ENCODE results near the gene CDH6.
"Not testable (repeated sequence)": the region's sequence is repeated elsewhere in the genome, so short reads cannot be mapped to it uniquely, and the experiment has no call there.

Gene CDH6

DNA sequence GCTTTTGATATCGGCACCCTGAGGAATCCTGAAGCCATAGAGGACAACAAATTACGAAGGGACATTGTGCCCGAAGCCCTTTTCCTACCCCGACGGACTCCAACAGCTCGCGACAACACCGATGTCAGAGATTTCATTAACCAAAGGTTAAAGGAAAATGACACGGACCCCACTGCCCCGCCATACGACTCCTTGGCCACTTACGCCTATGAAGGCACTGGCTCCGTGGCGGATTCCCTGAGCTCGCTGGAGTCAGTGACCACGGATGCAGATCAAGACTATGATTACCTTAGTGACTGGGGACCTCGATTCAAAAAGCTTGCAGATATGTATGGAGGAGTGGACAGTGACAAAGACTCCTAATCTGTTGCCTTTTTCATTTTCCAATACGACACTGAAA lies 129.5 kb downstream of the CDH6 start:
- no peak for DNase-seq (ENCODE audit: low read depth in 2 of 2, low spot score in 1 of 2)

DNA sequence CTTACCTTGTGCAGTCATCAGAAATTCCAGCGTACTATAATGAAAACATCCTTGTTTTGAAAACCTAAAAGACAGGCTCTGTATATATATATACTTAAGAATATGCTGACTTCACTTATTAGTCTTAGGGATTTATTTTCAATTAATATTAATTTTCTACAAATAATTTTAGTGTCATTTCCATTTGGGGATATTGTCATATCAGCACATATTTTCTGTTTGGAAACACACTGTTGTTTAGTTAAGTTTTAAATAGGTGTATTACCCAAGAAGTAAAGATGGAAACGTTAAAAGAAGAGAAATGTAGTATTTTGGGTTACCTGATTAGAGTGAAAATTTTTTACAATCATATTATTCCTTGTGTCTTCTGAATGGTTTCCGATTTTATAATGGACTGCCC lies 131.4 kb downstream of the CDH6 start:
- no peak for DNase-seq (ENCODE audit: low read depth in 2 of 2, low spot score in 1 of 2)

DNA sequence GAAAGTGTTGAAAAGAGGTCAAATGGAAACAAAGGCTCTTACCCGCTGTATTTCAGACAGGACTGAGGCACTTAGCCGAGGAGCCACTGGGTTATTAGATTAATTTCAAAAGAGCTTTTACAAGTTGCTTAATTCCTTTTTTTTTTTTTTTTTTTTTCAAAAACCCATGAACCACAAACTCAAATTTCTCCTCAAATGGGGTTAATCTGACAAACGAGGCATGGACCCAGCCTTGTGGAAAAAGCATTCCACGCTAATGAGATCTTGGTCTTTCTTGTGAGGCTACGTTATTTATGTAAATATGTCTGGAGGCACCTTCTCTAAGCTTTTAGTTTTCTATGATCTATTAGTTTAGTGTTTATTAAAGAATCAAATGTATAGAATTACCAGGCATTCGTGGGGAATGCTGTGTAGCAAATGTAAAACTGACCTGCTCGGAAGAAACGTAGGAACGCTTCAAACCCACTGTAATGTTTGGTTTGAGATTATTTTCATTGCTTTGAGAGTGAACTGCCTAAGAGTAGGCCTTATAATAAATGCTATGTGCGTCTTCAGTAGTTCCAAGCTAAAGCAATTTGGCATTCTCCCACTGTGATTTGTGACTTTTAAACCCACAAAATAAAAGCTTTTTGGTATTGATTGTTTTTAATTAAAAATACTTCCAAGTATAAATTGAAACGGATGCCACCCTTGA lies 134.7 kb downstream of the CDH6 start:
- DNase-seq (ENCODE audit: low read depth in 2 of 2, low spot score in 1 of 2): no peak

DNA sequence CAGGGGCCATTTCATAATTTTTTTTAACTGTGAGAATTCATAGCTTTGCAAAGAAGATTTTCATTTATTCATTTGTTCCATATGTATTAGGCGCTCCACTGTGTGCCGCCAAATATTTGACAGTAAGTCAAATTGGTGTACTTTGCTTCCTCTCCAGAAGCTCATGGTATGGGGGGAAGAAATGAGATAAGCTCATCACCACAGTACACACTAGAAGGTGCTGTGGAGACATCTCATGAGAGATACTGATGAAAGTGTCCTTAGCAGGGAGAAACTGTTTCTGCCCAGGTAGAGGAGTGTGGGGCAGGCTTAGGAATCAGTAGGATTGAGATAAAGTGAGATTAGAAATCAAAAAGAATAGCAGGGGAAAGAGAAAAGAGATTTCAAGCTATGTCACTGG lies 136.2 kb downstream of the CDH6 start:
- DNase-seq (ENCODE audit: low read depth in 2 of 2, low spot score in 1 of 2): no peak

DNA sequence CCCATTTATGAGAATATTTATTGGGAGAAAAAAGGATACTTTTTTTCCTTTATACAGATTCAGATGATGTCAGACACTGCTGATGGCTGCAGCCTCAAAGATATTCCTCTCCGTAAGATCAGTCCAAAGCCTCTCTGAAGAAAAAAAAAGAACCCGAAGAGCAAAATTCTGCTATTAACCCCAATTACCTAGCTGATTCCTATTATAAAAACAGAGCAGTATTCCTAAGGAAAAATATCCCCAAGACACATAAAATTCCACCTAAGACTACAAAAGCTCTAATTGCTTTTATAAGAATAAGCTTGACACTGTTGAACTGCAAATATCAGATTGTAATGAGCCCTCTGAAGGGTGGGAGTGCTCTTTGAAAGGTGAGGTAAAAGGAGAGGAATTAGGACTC lies 138.7 kb downstream of the CDH6 start:
- no peak for DNase-seq (ENCODE audit: low read depth in 2 of 2, low spot score in 1 of 2)

DNA sequence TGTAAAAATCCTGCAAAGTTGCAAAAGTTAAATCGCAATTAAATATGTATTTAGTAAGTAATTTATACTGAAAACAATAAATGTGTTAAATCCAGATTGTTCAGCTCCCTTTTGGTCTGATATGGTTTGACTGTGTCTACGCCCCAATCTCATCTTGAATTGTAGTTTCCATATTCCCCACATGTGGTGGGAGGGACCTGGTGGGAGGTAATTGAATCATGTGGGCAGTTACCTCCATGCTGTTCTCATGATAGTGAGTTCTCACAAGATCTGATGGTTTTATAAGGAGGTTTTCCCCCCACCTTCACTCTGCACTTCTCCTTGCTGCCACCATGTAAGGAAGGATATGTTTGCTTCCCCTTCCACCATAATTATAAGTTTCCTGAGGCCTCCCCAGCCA lies 140.0 kb downstream of the CDH6 start:
- DNase-seq (ENCODE audit: low read depth in 2 of 2, low spot score in 1 of 2): no peak

DNA sequence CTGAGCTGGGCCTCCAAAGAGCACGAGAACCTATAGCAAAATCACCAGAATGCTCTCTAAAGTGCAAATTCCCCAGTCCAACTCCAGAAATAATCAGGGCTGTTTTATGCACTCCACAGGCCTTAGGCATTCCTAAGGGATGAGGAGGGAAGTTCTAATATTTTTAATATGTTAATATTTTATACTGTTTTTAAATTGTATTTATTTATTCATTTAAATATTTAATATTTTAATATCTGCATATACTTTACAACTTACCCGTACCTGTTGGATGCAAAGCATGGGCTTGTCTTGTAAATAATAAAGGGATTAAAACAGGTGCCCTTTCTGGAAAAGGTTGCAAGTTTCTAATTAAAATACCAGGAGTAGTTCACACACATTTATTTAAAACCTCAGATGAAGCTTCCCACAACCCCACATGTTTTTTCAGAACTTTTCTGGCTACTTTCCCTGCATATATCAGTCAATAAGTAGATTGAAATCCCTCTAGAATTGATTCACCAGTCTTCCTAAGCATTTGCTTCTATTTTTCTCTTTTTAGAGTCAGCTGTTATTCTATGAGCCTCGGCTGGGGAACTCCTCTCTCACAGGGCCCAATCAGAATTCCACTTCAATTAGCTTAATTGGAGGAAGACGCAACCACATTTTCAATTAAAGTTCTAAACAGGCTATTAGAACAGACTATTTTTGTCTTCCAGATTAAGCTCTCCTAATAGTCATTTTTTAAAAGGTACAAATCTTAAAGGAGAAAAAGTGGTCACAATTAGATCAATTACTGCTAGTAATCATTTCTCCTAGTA lies 140.8 kb downstream of the CDH6 start:
- DNase-seq (ENCODE audit: low read depth in 2 of 2, low spot score in 1 of 2): no peak

DNA sequence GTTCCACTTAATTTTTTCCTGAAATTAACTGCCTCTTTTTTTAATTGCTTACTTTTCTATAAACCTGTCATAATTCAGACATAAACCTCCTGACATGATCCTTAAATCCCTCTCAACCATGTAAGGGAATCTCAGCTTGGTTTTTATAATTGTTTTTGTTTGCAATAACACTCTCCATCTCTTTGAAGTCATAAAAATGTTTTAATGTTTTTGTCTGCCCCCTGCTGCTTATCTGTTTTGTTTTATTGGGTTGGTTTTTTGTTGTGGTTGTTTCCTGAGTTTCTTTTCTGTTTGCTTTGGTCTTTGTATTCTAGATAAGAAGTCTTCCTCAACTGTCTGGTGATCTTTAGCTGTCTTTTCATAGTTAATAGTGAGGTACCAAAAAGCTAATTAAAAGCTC lies 142.0 kb downstream of the CDH6 start:
- DNase-seq (ENCODE audit: low read depth in 2 of 2, low spot score in 1 of 2): no peak

DNA sequence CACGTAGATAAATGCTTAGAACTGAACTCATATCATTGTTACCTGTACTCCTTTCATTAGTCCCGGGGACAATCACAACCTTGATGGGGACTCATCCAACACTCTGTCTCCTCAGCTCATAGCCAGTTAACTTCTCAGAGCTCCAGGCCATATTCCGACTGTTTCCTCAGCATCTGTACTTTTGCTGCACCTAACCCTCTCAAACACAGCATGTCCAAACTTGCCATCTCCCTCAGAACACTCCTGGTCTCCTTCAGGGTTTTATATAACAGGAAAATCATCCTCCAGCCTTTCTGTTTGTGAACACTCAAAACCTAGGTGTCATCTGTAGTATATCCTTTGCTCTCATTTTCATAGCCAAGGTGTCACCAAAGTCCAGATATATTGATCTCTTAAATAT lies 150.5 kb downstream of the CDH6 start:
- no peak for DNase-seq (ENCODE audit: low read depth in 2 of 2, low spot score in 1 of 2)

DNA sequence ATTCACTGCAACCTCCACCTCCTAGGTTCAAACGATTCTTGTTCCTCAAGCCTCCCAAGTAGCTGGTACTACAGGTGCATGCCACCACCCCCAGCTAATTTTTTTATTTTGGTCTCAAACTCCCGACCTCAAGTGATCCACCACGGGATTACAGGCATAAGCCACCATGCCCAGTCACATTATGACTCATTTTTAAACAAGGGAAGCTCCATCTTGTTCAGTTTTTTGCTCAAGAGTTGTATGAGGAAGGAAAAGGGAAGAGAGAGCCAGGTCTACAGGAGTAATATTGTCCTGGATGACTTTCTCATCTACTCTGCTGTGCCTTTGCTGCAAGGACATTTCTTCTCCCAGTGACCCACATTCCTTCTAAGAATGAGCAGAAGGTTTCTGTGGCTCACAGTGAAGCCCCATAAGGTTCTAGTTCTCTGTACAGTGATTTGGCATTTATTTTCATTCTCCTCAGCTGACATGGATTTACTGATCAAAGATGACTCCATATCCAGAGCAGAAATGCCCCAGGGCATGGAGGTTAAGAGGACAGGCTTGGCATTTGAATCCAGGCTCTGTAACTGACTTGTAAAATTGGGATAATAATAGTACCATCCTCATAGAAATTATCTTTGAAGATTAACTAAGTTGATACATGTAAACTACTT lies 153.5 kb downstream of the CDH6 start:
- DNase-seq (ENCODE audit: low read depth in 2 of 2, low spot score in 1 of 2): no peak

DNA sequence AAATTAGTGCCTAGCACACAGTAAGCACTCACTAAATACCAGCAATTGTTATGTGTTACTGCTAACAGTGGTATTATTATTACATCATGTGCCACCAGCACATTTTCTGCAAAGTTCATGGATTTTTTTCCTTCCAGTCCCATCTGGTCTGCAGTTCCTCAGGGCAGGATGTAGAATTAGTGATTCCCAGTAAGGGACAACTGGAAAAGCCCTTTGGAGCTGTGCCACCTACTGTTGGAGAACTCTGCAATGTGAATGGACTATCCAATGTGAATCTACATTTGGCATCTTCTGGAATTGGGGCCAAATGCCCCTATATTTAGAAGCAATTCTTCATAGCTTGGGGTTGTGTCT lies 154.0 kb downstream of the CDH6 start:
- DNase-seq (ENCODE audit: low read depth in 2 of 2, low spot score in 1 of 2): no peak

DNA sequence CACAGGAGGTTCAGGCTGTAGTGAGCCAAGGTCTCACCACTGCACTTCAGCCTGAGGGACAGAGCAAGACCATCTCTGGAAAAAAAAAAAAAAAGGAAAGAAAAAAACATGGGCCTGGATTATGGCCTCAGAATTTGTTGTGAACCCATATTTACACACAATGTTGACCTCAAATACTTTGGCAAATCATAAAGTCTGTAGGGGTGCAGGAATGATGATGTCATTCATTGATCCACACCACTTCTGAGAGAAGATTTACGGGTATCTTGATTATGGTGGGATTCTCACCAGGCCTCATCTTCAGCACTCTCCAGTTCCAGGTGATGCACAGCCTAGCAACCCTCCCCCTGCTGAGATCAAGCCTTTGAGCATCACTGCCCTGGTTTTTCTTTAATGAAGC lies 156.9 kb downstream of the CDH6 start:
- no peak for DNase-seq (ENCODE audit: low read depth in 2 of 2, low spot score in 1 of 2)

DNA sequence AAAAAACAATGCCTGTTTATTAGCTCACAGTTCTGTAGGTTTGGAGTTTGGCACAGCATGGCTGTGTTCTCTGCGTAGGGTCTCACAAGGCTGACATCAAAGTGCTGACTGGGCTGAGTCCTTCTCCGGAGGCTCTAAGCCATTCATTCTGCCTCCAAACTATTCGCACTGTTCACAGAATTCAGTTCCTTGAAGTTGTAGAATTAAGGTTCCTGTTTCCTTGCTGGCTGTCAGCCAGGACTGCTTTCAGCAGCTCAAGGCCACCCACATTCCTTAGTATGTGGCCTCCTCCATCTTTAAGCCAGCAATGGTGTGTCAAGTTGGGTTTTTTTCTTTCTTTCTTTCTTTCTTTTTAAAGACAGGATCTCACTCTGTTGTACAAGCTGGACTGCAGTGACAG lies 161.9 kb downstream of the CDH6 start:
- no peak for DNase-seq (ENCODE audit: low read depth in 2 of 2, low spot score in 1 of 2)

DNA sequence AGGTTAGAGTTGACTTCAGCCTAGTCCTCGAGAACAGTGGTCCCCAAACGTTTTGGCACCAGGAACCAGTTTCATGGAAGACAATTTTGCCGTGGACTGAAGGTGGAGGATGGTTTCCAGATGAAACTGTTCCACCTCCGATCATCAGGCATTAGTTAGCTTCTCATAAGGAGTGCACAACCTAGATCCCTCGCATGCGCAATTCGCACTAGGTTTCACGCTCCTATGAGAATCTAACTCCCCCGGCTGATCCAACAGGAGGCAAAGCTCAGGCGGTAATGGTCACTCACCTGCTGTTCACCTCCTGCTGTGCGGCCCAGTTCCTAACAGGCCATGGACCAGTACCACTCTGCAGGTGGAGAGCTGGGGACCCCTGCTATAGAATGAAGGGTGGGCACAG lies 163.6 kb downstream of the CDH6 start:
- DNase-seq (ENCODE audit: low read depth in 2 of 2, low spot score in 1 of 2): no peak

DNA sequence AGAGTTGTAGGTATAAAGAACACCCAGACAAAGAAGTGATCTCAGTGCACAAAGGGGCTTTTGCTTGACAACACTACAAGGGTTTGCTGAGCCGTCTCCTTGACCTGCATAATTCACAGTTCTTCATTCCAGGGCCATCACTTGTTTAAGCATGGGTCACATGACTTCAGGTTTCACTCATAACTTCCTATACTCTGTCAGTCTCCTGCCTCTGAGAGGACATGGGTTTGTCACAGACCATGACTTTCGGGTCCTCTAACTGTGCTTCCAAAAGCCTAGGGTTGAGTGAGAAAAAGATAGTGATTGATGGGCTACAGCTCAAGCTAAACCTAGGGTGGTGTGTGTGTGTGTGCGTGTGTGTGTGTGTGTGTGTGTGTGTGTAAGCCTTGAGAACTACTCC lies 166.4 kb downstream of the CDH6 start:
- DNase-seq (ENCODE audit: low read depth in 2 of 2, low spot score in 1 of 2): no peak

DNA sequence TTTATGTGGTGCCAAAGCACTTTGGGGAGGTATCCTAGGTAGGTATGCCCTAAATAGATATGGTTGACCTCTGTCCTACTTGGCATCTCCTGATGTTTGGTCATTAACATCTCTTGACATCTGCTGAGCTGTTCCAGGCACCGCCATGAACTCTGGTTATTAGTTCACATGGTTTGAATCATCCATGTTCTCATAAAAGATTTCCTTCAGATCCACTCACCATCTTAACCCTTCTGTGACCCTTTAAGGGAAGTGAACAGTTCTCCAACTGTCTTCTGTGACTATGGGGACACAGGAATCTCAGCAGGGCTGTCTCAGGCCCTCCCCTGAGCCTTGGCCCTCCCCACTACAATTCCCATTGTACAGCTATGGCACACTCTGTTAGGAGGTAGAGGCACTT lies 167.7 kb downstream of the CDH6 start:
- DNase-seq (ENCODE audit: low read depth in 2 of 2, low spot score in 1 of 2): no peak

DNA sequence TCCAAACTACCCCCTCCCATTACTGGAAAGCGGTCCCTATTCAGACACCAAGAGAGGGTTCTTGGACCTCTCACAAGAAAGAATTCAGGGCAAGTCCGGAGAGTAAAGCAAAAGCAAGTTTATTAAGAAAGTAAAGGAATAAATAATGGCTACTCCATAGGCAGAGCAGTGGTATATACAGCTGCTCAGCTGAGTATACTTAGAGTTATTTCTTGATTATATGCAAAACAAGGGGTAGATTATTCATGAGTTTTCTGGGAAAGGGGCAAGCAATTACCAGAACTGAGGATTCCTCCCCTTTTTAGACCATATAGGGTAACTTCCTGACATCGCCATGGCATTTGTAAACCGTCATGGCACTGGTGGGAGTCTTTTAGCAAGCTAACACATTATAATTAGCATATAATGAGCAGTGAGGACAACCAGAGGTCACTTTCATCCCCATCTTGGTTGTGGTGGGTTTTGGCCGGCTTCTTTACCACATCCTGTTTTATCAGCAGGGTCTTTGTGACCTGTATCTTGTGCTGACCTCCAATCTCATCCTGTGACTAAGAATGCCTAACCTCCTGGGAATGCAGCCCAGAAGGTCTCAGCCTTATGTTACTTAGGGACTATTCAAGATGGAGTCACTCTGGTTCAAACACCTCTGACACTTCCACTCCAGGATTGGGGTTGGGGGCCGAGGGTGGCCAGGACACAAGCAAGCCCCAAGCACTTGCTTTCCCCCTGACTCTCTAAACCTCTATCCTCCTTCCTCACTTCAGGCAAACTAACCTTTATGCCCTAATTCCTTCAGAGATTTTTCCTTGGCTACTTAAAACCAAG lies 168.4 kb downstream of the CDH6 start:
- not testable (repeated sequence) for DNase-seq (ENCODE audit: low read depth in 2 of 2, low spot score in 1 of 2)

DNA sequence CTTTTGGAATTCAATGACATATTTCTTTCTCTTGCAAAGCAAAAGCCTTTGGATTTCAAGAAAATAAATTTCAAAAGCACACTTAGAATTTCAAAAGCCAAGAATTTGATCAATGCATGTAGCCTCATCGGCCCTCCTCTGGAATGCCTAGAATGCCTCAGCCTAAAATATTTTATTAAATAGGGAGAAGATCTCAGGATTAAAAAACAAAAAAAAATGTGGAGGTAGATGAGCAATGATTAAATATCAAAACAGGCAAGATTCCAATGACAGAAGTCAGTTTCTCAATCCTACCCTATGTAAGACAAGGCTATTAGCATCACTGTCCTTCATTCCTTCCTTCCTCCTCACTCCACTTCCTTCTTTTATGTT lies 169.0 kb downstream of the CDH6 start:
- no peak for DNase-seq (ENCODE audit: low read depth in 2 of 2, low spot score in 1 of 2)

DNA sequence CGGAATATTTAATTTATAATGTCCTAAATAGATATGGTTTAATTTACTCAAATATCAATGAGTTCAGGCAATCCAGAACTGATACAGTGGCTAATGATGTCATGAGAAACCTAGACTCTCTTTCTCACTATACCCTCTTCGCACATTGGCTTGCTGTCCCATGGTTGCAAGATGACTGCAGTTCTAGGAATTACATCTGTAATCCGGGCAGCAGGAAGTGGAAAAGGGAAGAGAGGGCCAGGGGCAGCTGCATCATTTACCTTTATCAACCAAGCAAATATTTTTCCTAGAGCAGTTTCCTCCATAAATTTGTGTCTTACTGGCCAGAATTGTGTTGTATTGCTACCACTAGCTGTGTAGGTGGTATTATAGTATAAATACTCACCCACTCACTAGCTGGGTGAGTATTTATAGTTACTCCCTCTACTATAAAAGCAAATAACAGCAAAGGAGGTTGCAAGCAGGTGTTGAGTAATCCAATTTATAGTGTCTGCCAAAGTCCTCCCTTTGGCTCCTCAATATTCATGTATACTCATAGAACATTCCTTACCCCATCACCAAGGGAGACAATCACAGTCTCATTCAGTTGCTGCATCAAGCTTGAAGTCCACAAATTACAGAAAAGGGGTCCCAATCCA lies 169.6 kb downstream of the CDH6 start:
- no peak for DNase-seq (ENCODE audit: low read depth in 2 of 2, low spot score in 1 of 2)

DNA sequence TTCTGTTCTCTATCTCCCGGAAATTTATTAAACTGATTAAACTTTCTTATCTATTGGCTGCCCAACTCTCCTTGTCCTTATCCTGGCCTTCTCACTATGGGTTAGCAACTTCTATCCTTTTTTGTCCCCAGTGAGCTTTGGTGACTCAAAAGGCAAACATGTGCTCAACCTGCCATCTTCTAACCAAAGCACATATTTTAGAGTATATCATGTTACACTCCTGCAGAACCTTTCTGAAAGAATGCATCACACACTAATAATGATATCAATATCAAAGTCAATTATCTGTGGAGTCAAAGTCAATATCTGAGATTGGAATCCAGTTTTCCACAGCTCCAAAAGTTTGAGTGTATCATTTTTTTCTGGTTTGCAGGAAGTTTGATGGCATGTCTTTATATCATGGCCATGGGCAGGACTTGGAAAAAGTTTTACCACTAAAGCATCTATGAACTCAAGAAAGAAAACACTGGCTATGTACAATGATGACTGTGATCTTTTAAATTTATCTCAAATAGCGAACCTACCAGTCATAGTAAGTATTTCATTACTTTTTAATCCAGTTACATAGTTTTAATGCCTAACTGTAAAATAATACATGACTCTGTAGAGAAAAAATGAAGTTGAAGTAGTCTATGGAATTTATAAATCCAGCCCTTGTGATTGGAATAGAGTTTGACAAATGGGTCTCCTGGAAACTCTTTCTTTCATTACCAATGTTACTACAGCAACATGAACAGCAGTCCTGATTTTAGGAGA lies 171.6 kb downstream of the CDH6 start:
- no peak for DNase-seq (ENCODE audit: low read depth in 2 of 2, low spot score in 1 of 2)

DNA sequence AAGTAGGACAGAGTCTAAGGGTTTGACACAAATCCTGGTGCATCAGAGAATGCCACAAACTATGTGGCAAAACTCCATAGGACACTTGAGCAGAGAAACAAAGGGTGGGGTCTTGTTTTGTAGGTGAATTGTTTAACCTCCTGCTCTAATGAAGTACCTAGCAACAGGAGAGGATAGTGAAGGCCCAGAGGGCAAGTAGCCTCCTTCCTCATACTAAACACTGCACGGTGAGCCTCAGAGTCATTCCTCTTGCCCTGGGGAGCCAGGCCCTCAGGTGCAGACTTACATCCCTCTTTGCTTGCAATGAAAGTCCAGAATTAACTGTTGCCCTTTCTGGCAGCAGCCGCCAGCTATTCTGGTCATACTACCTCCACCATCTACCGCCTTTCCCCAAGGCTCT lies 172.3 kb downstream of the CDH6 start:
- no peak for DNase-seq (ENCODE audit: low read depth in 2 of 2, low spot score in 1 of 2)
